H1 (cell line): Measurements from ENCODE around the gene POLR1B. TPM values are rescaled to one million over a fixed set of nuclear protein-coding genes. Genes with fewer than 3 reads are reported as not detected.

ENCODE experiments used
- BRCA1 ChIP-seq: IDR thresholded peaks from 2 replicates; pipeline ENCODE4 v1.6.1; 2012; ENCODE audit warnings: low read depth, low read length, improper control_type of control experiment
- CBX8 ChIP-seq: fragments of 300-800, 300-1000 bp; sonication (generic); IDR thresholded peaks from 2 replicates; pipeline ENCODE4 v1.7.1; 2016; ENCODE audit warnings: low read depth, low read length, borderline replicate concordance
- CREB1 ChIP-seq: IDR thresholded peaks from 2 replicates; pipeline ENCODE4 v1.6.1; 2012; ENCODE audit warnings: inconsistent platforms
- NRF1 ChIP-seq: IDR thresholded peaks from 2 replicates; pipeline ENCODE4 v1.6.1; 2011; ENCODE audit warnings: mild to moderate bottlenecking, low read depth, low read length, improper control_type of control experiment
- RNF2 ChIP-seq: fragments of 200-900, 300-1000 bp; sonication (generic); IDR thresholded peaks from 2 replicates; pipeline ENCODE4 v1.7.1; 2016; ENCODE audit warnings: borderline replicate concordance, low read depth, mild to moderate bottlenecking, antibody characterized with exemption, low read length; ENCODE audit not compliant: poor library complexity, severe bottlenecking; ENCODE audit errors: missing control alignments
- TCF12 ChIP-seq: IDR thresholded peaks from 2 replicates; pipeline ENCODE4 v1.6.1; 2011; ENCODE audit warnings: low read depth, mild to moderate bottlenecking, low read length
- polyA plus RNA-seq, 7 experiments: library from polyadenylated mRNA; depleted of rRNA in 3 of 7; stranded (reverse) in 5 of 7; unstranded in 2 of 7; fragments of >200 nt in 5 of 7; fragments of 200-250 nt in 2 of 7; gene quantifications; 1 replicate in 5 of 7; 2 replicates in 1 of 7; 4 replicates in 1 of 7; pipeline versions ENCODE4 v1.2.1 to v1.2.3, GENCODE V29; 2011 to 2013; ENCODE audit warnings: missing spikeins in 2 of 7, mixed read lengths in 2 of 7
- total RNA-seq: library from RNA; stranded (reverse); fragmentation: NEBNext Ultra II Directional; extraction: Animal tissue kit (Norgen Biotek cat#: 25700); gene quantifications from 2 replicates; pipeline ENCODE4 v1.2.1, GENCODE V29; 2021
- TF ChIP-seq, protein P1 (sequence below): fragments of 300-600 bp; sonication (generic); IDR thresholded peaks from 2 replicates; pipeline ENCODE4 v1.7.1; 2012; ENCODE audit warnings: low read length, moderate library complexity, mild to moderate bottlenecking, inconsistent platforms; ENCODE audit not compliant: insufficient replicate concordance
- TF ChIP-seq, protein P2 (sequence below): IDR thresholded peaks from 2 replicates; pipeline ENCODE4 v1.6.1; 2011; ENCODE audit warnings: low read length, improper control_type of control experiment

POLR1B gene
- total and polyA plus RNA-seq, 2 of the 8 experiments (the other 6 are each of a cell fraction or from before 2014, with no cell fraction given) = 24.3 to 69.4 TPM

DNA sequence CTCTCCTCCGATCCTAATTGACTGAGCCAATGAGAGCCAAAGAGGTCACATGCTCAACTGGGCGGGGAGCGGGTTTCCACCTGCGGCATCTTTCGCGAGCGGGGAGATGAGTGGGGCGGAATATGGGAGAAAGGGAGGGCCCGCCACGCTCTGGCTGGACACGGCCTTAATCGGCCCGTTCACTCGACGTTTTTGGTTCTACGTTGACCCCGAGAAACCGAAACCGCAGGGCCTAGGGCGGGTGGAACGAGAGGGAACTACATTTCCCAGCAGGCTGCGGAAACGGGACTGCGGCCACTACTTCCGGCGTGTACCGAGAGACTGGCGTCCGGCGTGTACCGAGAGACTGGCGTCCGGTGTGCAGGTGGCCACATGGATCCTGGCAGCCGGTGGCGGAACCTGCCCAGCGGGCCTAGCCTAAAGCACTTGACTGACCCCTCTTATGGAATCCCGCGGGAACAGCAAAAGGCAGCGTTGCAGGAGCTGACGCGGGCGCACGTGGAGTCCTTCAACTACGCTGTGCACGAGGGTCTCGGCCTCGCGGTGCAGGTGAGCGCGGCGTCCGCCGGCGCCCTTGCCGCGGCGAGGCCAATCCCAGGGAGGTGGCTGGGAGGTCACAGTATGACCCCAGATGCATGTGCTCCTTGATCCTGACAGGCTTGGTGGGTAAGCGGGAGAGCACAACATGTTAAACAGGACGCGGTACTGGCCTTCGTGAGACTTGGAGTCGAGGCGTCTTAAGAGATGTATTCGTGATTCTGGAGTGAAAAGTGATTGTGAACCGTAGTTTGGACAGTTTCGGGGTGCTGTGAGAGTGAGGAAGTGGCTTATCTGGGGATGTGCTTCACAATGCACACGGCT is at the start of gene POLR1B (continued):
- TF ChIP-seq, protein P1, sequence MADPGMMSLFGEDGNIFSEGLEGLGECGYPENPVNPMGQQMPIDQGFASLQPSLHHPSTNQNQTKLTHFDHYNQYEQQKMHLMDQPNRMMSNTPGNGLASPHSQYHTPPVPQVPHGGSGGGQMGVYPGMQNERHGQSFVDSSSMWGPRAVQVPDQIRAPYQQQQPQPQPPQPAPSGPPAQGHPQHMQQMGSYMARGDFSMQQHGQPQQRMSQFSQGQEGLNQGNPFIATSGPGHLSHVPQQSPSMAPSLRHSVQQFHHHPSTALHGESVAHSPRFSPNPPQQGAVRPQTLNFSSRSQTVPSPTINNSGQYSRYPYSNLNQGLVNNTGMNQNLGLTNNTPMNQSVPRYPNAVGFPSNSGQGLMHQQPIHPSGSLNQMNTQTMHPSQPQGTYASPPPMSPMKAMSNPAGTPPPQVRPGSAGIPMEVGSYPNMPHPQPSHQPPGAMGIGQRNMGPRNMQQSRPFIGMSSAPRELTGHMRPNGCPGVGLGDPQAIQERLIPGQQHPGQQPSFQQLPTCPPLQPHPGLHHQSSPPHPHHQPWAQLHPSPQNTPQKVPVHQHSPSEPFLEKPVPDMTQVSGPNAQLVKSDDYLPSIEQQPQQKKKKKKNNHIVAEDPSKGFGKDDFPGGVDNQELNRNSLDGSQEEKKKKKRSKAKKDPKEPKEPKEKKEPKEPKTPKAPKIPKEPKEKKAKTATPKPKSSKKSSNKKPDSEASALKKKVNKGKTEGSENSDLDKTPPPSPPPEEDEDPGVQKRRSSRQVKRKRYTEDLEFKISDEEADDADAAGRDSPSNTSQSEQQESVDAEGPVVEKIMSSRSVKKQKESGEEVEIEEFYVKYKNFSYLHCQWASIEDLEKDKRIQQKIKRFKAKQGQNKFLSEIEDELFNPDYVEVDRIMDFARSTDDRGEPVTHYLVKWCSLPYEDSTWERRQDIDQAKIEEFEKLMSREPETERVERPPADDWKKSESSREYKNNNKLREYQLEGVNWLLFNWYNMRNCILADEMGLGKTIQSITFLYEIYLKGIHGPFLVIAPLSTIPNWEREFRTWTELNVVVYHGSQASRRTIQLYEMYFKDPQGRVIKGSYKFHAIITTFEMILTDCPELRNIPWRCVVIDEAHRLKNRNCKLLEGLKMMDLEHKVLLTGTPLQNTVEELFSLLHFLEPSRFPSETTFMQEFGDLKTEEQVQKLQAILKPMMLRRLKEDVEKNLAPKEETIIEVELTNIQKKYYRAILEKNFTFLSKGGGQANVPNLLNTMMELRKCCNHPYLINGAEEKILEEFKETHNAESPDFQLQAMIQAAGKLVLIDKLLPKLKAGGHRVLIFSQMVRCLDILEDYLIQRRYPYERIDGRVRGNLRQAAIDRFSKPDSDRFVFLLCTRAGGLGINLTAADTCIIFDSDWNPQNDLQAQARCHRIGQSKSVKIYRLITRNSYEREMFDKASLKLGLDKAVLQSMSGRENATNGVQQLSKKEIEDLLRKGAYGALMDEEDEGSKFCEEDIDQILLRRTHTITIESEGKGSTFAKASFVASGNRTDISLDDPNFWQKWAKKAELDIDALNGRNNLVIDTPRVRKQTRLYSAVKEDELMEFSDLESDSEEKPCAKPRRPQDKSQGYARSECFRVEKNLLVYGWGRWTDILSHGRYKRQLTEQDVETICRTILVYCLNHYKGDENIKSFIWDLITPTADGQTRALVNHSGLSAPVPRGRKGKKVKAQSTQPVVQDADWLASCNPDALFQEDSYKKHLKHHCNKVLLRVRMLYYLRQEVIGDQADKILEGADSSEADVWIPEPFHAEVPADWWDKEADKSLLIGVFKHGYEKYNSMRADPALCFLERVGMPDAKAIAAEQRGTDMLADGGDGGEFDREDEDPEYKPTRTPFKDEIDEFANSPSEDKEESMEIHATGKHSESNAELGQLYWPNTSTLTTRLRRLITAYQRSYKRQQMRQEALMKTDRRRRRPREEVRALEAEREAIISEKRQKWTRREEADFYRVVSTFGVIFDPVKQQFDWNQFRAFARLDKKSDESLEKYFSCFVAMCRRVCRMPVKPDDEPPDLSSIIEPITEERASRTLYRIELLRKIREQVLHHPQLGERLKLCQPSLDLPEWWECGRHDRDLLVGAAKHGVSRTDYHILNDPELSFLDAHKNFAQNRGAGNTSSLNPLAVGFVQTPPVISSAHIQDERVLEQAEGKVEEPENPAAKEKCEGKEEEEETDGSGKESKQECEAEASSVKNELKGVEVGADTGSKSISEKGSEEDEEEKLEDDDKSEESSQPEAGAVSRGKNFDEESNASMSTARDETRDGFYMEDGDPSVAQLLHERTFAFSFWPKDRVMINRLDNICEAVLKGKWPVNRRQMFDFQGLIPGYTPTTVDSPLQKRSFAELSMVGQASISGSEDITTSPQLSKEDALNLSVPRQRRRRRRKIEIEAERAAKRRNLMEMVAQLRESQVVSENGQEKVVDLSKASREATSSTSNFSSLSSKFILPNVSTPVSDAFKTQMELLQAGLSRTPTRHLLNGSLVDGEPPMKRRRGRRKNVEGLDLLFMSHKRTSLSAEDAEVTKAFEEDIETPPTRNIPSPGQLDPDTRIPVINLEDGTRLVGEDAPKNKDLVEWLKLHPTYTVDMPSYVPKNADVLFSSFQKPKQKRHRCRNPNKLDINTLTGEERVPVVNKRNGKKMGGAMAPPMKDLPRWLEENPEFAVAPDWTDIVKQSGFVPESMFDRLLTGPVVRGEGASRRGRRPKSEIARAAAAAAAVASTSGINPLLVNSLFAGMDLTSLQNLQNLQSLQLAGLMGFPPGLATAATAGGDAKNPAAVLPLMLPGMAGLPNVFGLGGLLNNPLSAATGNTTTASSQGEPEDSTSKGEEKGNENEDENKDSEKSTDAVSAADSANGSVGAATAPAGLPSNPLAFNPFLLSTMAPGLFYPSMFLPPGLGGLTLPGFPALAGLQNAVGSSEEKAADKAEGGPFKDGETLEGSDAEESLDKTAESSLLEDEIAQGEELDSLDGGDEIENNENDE = no peak
- TF ChIP-seq NRF1 = no peak
- peak; percentile 68 for TF ChIP-seq CREB1
- TF ChIP-seq RNF2 = no peak
- no peak for TF ChIP-seq CBX8
- peak; percentile 51; the same call in 1 of the 2 replicates for TF ChIP-seq TCF12
- TF ChIP-seq, protein P2, sequence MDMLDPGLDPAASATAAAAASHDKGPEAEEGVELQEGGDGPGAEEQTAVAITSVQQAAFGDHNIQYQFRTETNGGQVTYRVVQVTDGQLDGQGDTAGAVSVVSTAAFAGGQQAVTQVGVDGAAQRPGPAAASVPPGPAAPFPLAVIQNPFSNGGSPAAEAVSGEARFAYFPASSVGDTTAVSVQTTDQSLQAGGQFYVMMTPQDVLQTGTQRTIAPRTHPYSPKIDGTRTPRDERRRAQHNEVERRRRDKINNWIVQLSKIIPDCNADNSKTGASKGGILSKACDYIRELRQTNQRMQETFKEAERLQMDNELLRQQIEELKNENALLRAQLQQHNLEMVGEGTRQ = peak; percentile 72
- TF ChIP-seq BRCA1 = no peak; the same call in 1 of the 2 replicates
